ENCODE results near the gene JAG1.

The JAG1 gene

DNA sequence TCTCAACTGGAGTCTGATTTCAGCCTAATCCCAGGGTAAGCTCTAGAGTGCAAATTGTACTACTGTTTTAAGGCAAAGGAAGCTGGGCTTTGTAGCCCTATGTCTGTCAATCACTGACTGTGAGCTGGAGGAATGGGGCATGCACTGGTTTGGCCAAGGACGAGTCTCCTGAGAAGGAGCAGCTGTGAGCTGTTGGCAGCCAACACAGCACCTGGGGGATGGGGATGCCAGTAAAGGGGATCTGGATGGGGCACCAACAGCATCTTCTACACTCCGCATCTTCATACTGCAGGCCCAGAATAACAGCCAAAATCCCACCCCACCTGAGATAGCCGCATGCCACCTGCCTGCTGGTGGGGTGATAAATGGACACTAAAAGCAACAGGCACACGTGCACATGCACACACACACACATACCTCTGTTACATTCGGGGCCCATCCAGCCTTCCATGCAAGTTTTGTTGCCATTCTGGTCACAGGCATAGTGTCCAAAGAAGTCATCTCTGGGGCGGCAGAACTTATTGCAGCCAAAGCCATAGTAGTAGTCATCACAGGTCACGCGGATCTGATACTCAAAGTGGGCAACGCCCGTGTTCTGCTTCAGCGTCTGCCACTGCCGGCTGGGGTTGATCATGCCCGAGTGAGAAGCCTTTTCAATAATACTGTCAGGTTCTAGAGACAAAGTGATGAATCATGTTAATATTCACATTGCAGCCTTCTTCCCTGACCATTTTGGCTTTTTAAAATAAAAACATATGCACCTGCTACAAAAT lies 15.6 kb downstream of the JAG1 start:
- peak overlapping the region in 9 of 21 experiments; percentile 11 to 62 (median 26) for H3K27ac ChIP-seq
- no peak overlapping the region for H3K4me3 ChIP-seq

- Histone ChIP-seq H3K27ac (peak overlapping the region in 11 of 21 experiments; percentile 7 to 62 (median 24)), H3K4me3 (no peak overlapping the region)
Measured at GRCh38 chr20:10657453-10657852, 16.3 kb downstream of the JAG1 start.

DNA sequence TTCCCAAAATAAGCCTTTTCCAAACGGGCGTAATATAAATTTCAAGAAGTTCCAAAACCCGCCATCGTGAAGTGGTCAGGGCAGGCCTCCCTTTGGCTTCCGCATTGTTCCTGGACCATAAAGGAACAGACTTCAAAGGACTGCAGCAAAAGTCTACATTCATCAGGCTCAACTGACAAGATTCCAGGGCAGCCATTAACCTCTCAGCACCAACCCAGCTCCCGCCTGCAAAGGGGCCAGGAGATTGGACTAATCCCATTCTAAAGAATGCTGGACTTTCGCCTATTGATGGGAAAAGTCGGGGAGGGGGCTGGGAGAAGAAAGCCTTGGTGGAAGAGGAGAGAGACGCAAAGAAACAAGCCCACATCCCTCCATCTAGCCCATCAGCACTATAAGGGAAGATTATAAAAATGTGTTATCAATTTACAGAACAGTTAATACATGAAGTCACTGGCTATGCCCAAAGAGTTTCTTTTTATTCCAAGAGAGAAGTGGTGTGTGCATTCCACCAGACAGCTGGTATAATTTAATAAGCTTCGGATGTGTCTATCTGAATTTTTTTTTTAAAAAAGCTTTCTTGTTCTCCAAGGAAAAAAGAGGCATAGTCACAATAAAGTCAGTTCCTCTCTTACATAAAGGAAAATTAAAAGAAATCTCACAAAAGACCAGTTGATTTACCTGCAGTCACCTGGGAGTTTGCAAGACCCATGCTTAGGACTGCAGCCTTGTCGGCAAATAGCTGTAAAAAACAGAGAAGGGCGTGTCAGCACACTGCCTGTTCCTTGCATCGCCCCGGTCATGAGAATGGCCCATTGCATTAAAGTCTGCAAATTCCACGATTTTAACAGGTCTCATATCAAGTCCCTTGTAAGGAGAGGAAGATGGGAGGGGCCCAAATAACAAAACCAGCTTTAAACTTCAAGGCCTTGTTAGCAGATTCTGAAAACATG lies 17.8 kb downstream of the JAG1 start:
- peak overlapping the region in 16 of 21 experiments; percentile 4 to 80 (median 64) for H3K27ac ChIP-seq

DNA sequence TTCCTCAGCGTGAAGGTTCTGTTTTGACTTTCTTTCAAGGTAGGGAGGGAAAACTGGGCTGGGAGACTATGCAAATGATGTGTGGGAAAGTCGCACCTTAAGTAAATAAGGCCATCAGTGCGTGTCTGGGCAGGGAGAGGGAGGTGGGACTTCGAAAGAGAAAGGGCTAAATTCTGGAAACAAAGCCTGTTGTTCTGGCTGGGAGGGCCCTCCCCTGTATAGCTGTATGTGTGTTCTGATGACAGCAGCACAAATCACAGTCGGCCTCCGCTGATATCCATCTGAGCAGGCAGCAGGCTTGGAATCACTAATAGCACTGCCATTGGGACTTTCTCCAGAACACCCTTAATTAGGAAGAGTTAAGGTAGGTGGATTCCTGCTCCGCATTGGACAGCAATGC lies 19.2 kb downstream of the JAG1 start:
- peak overlapping the region in 19 of 21 experiments; percentile 4 to 82 (median 70) for H3K27ac ChIP-seq
- no peak overlapping the region for H3K4me3 ChIP-seq

More for the DNA sequence above, 17.8 kb downstream of the JAG1 start:
- H3K4me3 ChIP-seq: no peak overlapping the region

GRCh38 chr20:10654250-10654610 lies 19.6 kb downstream of the JAG1 start:
- Histone ChIP-seq H3K4me3 (no peak overlapping the region), H3K27ac (peak overlapping the region in 19 of 21 experiments; percentile 11 to 82 (median 70))

- H3K4me3 ChIP-seq: no peak overlapping the region
- H3K27ac ChIP-seq: peak overlapping the region in 19 of 21 experiments; percentile 11 to 82 (median 70)
Measured at GRCh38 chr20:10653599-10654249, 20.1 kb downstream of the JAG1 start.

- Histone ChIP-seq H3K27ac (peak overlapping the region in 18 of 21 experiments; percentile 6 to 82 (median 70)), H3K4me3 (no peak overlapping the region)
Measured at GRCh38 chr20:10652660-10653261, 21.0 kb downstream of the JAG1 start.

DNA sequence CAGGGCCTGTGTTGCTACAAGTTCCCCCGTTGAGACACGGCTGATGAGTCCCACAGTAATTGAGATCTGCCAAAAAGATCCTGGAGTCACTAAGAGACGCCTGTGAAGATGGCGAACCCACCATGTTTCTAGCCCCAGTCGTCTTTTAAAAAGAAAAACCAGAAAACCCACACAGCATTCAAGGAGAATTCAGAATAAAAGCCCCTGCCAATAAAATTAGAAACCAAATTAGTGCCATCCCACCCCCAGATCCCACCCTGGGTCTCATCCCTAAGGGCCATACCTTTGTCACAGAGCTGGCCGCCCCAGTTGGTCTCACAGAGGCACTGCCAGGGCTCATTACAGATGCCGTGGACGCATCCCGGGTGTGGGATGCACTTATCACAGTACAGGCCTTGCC lies 21.6 kb downstream of the JAG1 start:
- Histone ChIP-seq H3K4me3 (no peak overlapping the region), H3K27ac (peak overlapping the region in 13 of 21 experiments; percentile 6 to 82 (median 70))

DNA sequence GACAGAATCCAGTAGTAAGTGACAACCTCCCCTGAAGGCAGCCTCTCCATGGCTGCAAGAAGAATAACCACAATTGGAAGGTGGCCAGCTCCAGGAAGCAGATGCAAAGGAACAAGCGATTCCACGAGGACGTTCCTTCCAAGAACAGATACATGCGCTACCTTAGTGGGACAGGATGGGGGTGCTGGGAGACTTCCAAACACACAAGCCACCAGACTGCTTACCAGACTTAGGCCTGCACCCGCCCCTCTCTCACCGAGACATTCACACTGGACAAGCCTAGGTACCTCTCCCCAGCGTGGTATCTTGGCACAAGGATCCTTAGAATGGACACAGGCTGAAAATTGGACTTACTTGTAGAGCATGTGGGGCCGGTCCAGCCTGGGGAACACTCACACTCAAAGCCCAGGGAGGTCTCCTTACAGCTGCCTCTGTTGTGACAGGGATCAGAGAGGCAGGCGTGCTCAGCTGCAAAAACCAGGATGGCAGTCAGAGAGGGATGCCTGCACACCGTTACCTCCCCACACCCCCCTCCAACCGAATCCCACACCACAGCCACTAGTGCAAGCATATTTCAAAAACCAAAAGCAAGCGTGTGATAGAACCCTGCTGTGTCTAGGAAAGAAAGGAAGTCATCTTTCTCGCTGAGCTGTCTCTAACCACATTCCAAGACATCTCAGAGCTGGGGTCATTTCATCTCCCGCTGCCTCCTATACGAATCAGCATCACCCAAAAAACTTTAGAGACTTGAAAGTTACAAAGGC lies 22.4 kb downstream of the JAG1 start:
- peak overlapping the region in 10 of 21 experiments; percentile 4 to 82 (median 66) for H3K27ac ChIP-seq
- no peak overlapping the region for H3K4me3 ChIP-seq

DNA sequence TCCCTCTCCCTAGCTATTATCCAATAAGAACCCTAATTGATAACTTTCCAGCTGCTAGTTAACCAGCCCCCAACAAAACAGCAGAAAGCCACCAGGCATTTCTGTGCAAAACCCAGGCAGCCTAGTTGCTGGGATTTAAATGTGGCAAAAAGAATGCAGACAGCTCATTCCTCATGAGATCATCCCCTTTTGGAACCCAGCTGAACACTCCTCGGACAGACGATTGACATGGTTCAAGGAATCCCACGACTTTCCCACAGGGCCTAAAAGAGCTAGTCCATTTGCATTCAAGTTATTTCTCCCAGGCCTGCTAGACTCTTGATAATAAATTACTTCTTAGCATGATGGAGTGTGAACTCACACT lies 24.0 kb downstream of the JAG1 start:
- Histone ChIP-seq H3K4me3 (no peak overlapping the region), H3K27ac (peak overlapping the region in 4 of 21 experiments; percentile 3 to 40 (median 28))

- H3K27ac ChIP-seq: peak overlapping the region in 6 of 21 experiments; percentile 3 to 40 (median 16)
- no peak overlapping the region for H3K4me3 ChIP-seq
Measured at GRCh38 chr20:10649080-10649796, 24.6 kb downstream of the JAG1 start.

DNA sequence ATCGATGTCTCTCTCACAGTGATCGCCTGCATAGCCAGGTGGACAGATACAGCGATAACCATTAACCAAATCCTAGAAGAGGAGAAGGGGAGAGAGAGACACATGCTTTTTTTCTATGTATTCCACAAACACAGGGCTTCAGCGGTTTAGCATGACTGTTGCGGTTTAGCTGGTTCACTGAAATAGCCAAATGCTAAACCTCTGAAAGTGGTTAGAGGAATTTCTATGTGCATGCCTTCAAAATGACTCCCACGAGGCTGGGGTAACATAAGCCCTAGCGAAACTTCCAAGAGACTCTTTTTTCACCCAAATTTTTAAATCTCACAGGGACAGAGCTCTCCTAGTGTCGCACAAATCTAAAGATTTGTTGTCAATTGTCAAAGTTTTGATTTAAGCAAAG lies 25.1 kb downstream of the JAG1 start:
- no peak overlapping the region for H3K4me3 ChIP-seq
- peak overlapping the region in 6 of 21 experiments; percentile 3 to 44 (median 19) for H3K27ac ChIP-seq

DNA sequence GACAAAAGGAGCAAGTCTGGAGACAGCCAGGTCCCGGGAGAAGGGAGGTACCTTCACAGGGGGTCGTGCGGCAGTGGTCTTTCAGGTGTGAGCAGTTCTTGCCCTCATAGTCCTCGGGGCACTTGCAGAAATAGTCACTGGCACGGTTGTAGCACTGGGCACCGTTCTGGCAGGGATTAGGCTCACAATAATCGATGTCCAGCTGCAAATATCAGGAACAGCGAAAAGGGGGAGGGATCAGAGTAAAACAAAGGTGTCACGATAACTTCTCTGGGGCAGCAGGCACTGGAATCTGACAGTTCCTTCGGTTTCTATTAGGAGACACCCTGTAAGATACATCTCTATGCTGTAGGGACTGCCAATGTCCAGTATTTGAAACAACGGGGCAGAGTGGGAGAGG lies 25.9 kb downstream of the JAG1 start:
- Histone ChIP-seq H3K27ac (peak overlapping the region in 8 of 21 experiments; percentile 3 to 44 (median 36)), H3K4me3 (no peak overlapping the region)

GRCh38 chr20:10647471-10647870 lies 26.3 kb downstream of the JAG1 start:
- Histone ChIP-seq H3K27ac (peak overlapping the region in 8 of 21 experiments; percentile 20 to 51 (median 36)), H3K4me3 (no peak overlapping the region)

GRCh38 chr20:10646886-10647420 lies 26.8 kb downstream of the JAG1 start:
- Histone ChIP-seq H3K27ac (peak overlapping the region in 7 of 21 experiments; percentile 20 to 51 (median 34)), H3K4me3 (no peak overlapping the region)

DNA sequence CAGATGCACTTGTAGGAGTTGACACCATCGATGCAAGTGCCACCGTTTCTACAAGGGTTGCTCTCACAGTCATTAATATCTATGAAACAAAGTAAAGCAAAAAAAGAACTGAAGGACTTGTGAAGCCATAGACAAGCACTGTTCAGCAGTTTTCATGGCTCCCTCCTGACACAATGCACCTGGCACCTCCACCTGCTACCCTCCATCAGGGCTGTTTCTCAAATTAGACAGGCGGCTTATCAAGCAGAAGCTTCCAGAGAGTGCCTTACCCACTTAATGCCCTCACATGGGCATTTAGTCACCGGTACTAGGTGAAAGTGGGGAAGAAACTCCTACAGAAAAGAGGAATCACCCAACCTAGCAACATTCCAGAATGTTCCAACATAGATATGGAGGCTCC lies 27.8 kb downstream of the JAG1 start:
- Histone ChIP-seq H3K4me3 (no peak overlapping the region), H3K27ac (peak overlapping the region in 4 of 21 experiments; percentile 7 to 24 (median 14))

DNA sequence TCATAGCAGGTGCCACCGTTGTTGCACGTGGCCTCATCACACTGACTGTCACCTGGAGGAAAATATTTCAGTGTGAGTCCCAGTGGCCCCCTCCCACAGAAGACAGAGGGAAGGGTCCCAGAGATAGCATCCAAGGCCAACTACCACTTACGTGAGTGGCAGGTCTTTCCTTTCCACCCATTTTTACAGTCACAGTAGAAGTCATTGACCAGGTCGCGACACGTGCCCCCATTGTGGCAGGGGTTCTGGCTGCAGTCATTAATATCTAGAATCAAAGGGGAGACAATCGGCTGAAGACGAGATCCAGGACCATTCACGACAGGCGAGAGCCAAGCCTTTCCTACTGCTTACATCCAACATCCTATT lies 28.6 kb downstream of the JAG1 start:
- Histone ChIP-seq H3K4me3 (no peak overlapping the region), H3K27ac (peak overlapping the region in 1 of 21 experiments; percentile 20)

All from skin epidermis (tissue), 12 donors.